ENCODE data around the gene TINAGL1. TPM values are rescaled to one million over a fixed set of nuclear protein-coding genes. Genes with fewer than 3 reads are reported as not detected.

The TINAGL1 gene
- total RNA-seq, 1 experiment from 2014 or later, result 2.9 TPM

- Mint-ChIP-seq H3K36me3 (ENCODE audit: insufficient read depth, unreplicated experiment) (peaks cover 11% of the 10 kb centered on the region), H3K27ac (ENCODE audit: low read depth, unreplicated experiment) (no peak overlapping the region), H3K4me1 (ENCODE audit: insufficient read depth, unreplicated experiment) (peaks cover 35% of the 10 kb centered on the region), H3K27me3 (ENCODE audit: insufficient read depth, unreplicated experiment) (no peaks in the 10 kb centered on the region), H3K4me3 (ENCODE audit: unreplicated experiment) (no peak overlapping the region), H3K9me3 (ENCODE audit: unreplicated experiment) (no peaks in the 10 kb centered on the region)
- ChIA-PET CTCF (interaction anchor here (0.7 to 2.0 kb wide), 5 partner anchors 11 to 208 kb away, joined by 3 to 10 read pairs (median 3); no protein-coding TSS in a partner anchor), POLR2A (no interaction called here)
- DNase-seq (ENCODE audit: unreplicated experiment), result no peak
- no TSS peak for BruUV-seq (replicated peaks)
- no peak for TF ChIP-seq CTCF (IDR thresholded peaks at IDR 0.05; ENCODE audit: unreplicated experiment)
- intact Hi-C loops (cut with micrococcal nuclease), result no loop called here
Measured at GRCh38 chr1:31580891-31581603, 4.7 kb downstream of the TINAGL1 start.

- ChIA-PET POLR2A (no interaction called here), CTCF (interaction anchor here (0.6 to 2.0 kb wide), 4 partner anchors 9 to 24 kb away, joined by 3 to 10 read pairs (median 4); no protein-coding TSS in a partner anchor)
- DNase-seq (ENCODE audit: unreplicated experiment), result peak; percentile 60
- Mint-ChIP-seq H3K4me1 (ENCODE audit: insufficient read depth, unreplicated experiment) (peaks cover 27% of the 10 kb centered on the region), H3K36me3 (ENCODE audit: insufficient read depth, unreplicated experiment) (peaks cover 11% of the 10 kb centered on the region), H3K27me3 (ENCODE audit: insufficient read depth, unreplicated experiment) (no peaks in the 10 kb centered on the region), H3K4me3 (ENCODE audit: unreplicated experiment) (no peak overlapping the region), H3K9me3 (ENCODE audit: unreplicated experiment) (no peaks in the 10 kb centered on the region), H3K27ac (ENCODE audit: low read depth, unreplicated experiment) (peak overlapping the region; percentile 36)
- intact Hi-C loops (cut with micrococcal nuclease), result no loop called here
- no peak for TF ChIP-seq CTCF (IDR thresholded peaks at IDR 0.05; ENCODE audit: unreplicated experiment)
- BruUV-seq (replicated peaks), result no TSS peak
Measured at GRCh38 chr1:31581821-31582810, 5.8 kb downstream of the TINAGL1 start.

GRCh38 chr1:31583082-31583994, 7.0 kb downstream of the TINAGL1 start:
- BruUV-seq (replicated peaks), result no TSS peak
- no peak for TF ChIP-seq CTCF (IDR thresholded peaks at IDR 0.05; ENCODE audit: unreplicated experiment)
- POLR2A ChIA-PET, result interaction anchor here (0.6 to 2.7 kb wide), 2 partner anchors 9 to 299 kb away, joined by 3 to 16 read pairs; no protein-coding TSS in a partner anchor
- intact Hi-C loops (cut with micrococcal nuclease), result no loop called here
- Mint-ChIP-seq H3K4me1 (ENCODE audit: insufficient read depth, unreplicated experiment) (peaks cover 27% of the 10 kb centered on the region), H3K9me3 (ENCODE audit: unreplicated experiment) (no peaks in the 10 kb centered on the region), H3K27me3 (ENCODE audit: insufficient read depth, unreplicated experiment) (no peaks in the 10 kb centered on the region), H3K27ac (ENCODE audit: low read depth, unreplicated experiment) (no peak overlapping the region), H3K4me3 (ENCODE audit: unreplicated experiment) (no peak overlapping the region), H3K36me3 (ENCODE audit: insufficient read depth, unreplicated experiment) (peaks cover 11% of the 10 kb centered on the region)
- no peak for DNase-seq (ENCODE audit: unreplicated experiment)
- CTCF ChIA-PET, result no interaction called here
